Fibroblast of peridontal ligament (primary cell): Measurements from ENCODE around the gene CRYGA.

Source experiments
- DNase-seq: peaks from one replicate; pipeline ENCODE4 v3.0.0-alpha.2; 2010; ENCODE audit errors: extremely low read depth

The CRYGA gene

GRCh38 chr2:208163489-208163888 lies at the start of gene CRYGA:
Gene CRYGA, minus strand, starts transcription at chr2:208163589. Its CDS starts 33 bp downstream, at chr2:208163556.
- no peak for DNase-seq

- DNase-seq: no peak
Observed at GRCh38 chr2:208210688-208211451, 47.5 kb upstream of the CRYGA start.

GRCh38 chr2:208208335-208209085 lies 45.1 kb upstream of the CRYGA start:
- DNase-seq: no peak

GRCh38 chr2:208207769-208208168 lies 44.4 kb upstream of the CRYGA start:
- no peak for DNase-seq

GRCh38 chr2:208204166-208204565 lies 40.8 kb upstream of the CRYGA start:
- no peak for DNase-seq

- DNase-seq: peak; percentile 22
Observed at GRCh38 chr2:208195531-208195930, 32.1 kb upstream of the CRYGA start.

- DNase-seq: no peak
Observed at GRCh38 chr2:208192611-208193236, 29.3 kb upstream of the CRYGA start.

- DNase-seq: no peak
Observed at GRCh38 chr2:208189810-208190503, 26.6 kb upstream of the CRYGA start, which contains the start of gene C2orf80. Gene C2orf80, minus strand, starts transcription at chr2:208190030. Its CDS starts 3,044 bp downstream, at chr2:208186986.

GRCh38 chr2:208189069-208189809 lies 25.9 kb upstream of the CRYGA start:
- no peak for DNase-seq

- no peak for DNase-seq
Observed at GRCh38 chr2:208186893-208187292, 23.5 kb upstream of the CRYGA start.

- DNase-seq: no peak
Observed at GRCh38 chr2:208186465-208186864, 23.1 kb upstream of the CRYGA start.

GRCh38 chr2:208183972-208184705 lies 20.8 kb upstream of the CRYGA start:
- DNase-seq: no peak

GRCh38 chr2:208183526-208183925 lies 20.1 kb upstream of the CRYGA start:
- DNase-seq: no peak

GRCh38 chr2:208182835-208183234 lies 19.4 kb upstream of the CRYGA start:
- no peak for DNase-seq

- no peak for DNase-seq
Observed at GRCh38 chr2:208179028-208179609, 15.7 kb upstream of the CRYGA start.

GRCh38 chr2:208175840-208176153 lies 12.4 kb upstream of the CRYGA start:
- no peak for DNase-seq

GRCh38 chr2:208175069-208175839 lies 11.9 kb upstream of the CRYGA start:
- peak; percentile 86 for DNase-seq

- no peak for DNase-seq
Observed at GRCh38 chr2:208174144-208174543, 10.8 kb upstream of the CRYGA start.

- DNase-seq: no peak
Observed at GRCh38 chr2:208172125-208172524, 8.7 kb upstream of the CRYGA start.
